H1 (cell line): ENCODE results near the gene ZNF511. TPM values are rescaled to one million over a fixed set of nuclear protein-coding genes. Genes with fewer than 3 reads are reported as not detected.

Experiments
- CTCF ChIA-PET: fragments of 300-600 bp; sonication (Branson Sonifier 250); formaldehyde crosslinking; loops from one replicate; lab custom pipeline; 2021; ENCODE audit not compliant: partially characterized antibody; lab: Charles Lee
- POLR2A ChIA-PET: fragments of 300-600 bp; sonication (Branson Sonifier 250); formaldehyde crosslinking; loops from one replicate; lab custom pipeline; 2021; ENCODE audit warnings: inconsistent platforms; ENCODE audit not compliant: partially characterized antibody; lab: Charles Lee
- DNase-seq, 2 experiments: peaks; one replicate each; pipeline versions ENCODE4 v3.0.0 to v3.0.0-alpha.2; 2010 to 2022; ENCODE audit warnings: low spot score in 2 of 2, low read depth in 1 of 2, mixed read lengths in 1 of 2
- FAIRE-seq: peaks from 2 replicates; lab custom pipeline; 2011; peaks lifted over from hg19 to GRCh38; lab: Jason Lieb, UNC
- H2AFZ ChIP-seq: 2 replicates; pipeline ENCODE4 v1.8.1; 2012; ENCODE audit warnings: low read length, inconsistent platforms
- H2AK5ac ChIP-seq: 2 replicates; pipeline ENCODE4 v1.6.1; 2013; ENCODE audit warnings: low read depth, low read length
- H2BK120ac ChIP-seq: replicated peaks from 2 replicates; pipeline ENCODE3; 2013; ENCODE audit warnings: low read depth, low read length, inconsistent platforms
- H2BK12ac ChIP-seq: 2 replicates; pipeline ENCODE4 v1.6.1; 2013; ENCODE audit warnings: low read depth, low read length
- H2BK15ac ChIP-seq: 2 replicates; pipeline ENCODE4 v1.6.1; 2013; ENCODE audit warnings: low read length
- H2BK20ac ChIP-seq: 2 replicates; pipeline ENCODE4 v1.6.1; 2013; ENCODE audit warnings: low read length
- H2BK5ac ChIP-seq: 2 replicates; pipeline ENCODE4 v1.6.1; 2013; ENCODE audit warnings: low read depth, low read length
- H3K14ac ChIP-seq: 2 replicates; pipeline ENCODE4 v1.6.1; 2013; ENCODE audit warnings: inconsistent platforms; ENCODE audit not compliant: insufficient read length
- H3K18ac ChIP-seq: 2 replicates; pipeline ENCODE4 v1.6.1; 2013; ENCODE audit warnings: low read length; ENCODE audit errors: extremely low read depth
- H3K23ac ChIP-seq: 2 replicates; pipeline ENCODE4 v1.6.1; 2013; ENCODE audit warnings: inconsistent platforms; ENCODE audit not compliant: insufficient read length
- H3K23me2 ChIP-seq: 2 replicates; pipeline ENCODE4 v1.6.1; 2013; ENCODE audit warnings: low read depth, low read length
- H3K27ac ChIP-seq: 2 replicates; pipeline ENCODE4 v1.6.1; 2011; ENCODE audit warnings: low read depth, low read length, inconsistent platforms
- H3K27me3 ChIP-seq, 4 experiments: replicated peaks in 1 of 4; 1 replicate in 1 of 4; 2 replicates in 3 of 4; pipeline versions ENCODE4 v1.6.1 to v1.8.1; 2011 to 2013; ENCODE audit warnings: low read length in 3 of 4, mild to moderate bottlenecking in 3 of 4, inconsistent platforms in 2 of 4, mixed read lengths in 2 of 4, moderate library complexity in 1 of 4; ENCODE audit not compliant: control insufficient read depth in 3 of 4, insufficient read depth in 3 of 4; ENCODE audit errors: extremely low read depth in 1 of 4
- H3K36me3 ChIP-seq, 4 experiments: 2 replicates each; pipeline versions ENCODE4 v1.6.1 to v1.8.1; 2011 to 2013; ENCODE audit warnings: mild to moderate bottlenecking in 4 of 4, low read length in 3 of 4, moderate library complexity in 2 of 4, control low read depth in 1 of 4, inconsistent platforms in 1 of 4; ENCODE audit not compliant: insufficient read depth in 4 of 4, control insufficient read depth in 2 of 4
- H3K4ac ChIP-seq: replicated peaks from 2 replicates; pipeline ENCODE3; 2013; ENCODE audit warnings: low read length, low read depth, mixed read lengths, inconsistent platforms; ENCODE audit not compliant: insufficient read length
- H3K4me1 ChIP-seq, 4 experiments: replicated peaks in 1 of 4; 1 replicate in 1 of 4; 2 replicates in 3 of 4; pipeline versions ENCODE4 v1.6.1 to v1.8.1; 2011 to 2013; ENCODE audit warnings: low read length in 3 of 4, inconsistent platforms in 2 of 4, mixed read lengths in 1 of 4; ENCODE audit not compliant: insufficient read depth in 4 of 4, control insufficient read depth in 3 of 4
- H3K4me2 ChIP-seq, 2 experiments: 2 replicates each; pipeline versions ENCODE4 v1.6.1 to v1.8.1; 2011 to 2013; ENCODE audit warnings: low read depth in 2 of 2, low read length in 2 of 2, control low read depth in 1 of 2, inconsistent platforms in 1 of 2, mild to moderate bottlenecking in 1 of 2; ENCODE audit not compliant: insufficient read depth in 1 of 2
- H3K4me3 ChIP-seq, 4 experiments: fragments of 200-600, 300-600 bp in 1 of 4; sonication (generic), shearing (Covaris generic), sonication (Bioruptor Twin) in 1 of 4; 2 replicates each; pipeline versions ENCODE4 v1.5.1 to v1.8.1; 2011 to 2016; ENCODE audit warnings: low read length in 4 of 4, low read depth in 3 of 4, control low read depth in 2 of 4, inconsistent platforms in 2 of 4, mild to moderate bottlenecking in 2 of 4, mixed read lengths in 1 of 4, moderate library complexity in 1 of 4; ENCODE audit not compliant: insufficient read depth in 2 of 4; ENCODE audit errors: extremely low read depth in 1 of 4
- H3K56ac ChIP-seq: replicated peaks from 2 replicates; pipeline ENCODE3; 2013; ENCODE audit warnings: low read depth, mild to moderate bottlenecking, mixed read lengths, low read length, inconsistent platforms; ENCODE audit not compliant: insufficient read length
- H3K79me1 ChIP-seq: 2 replicates; pipeline ENCODE4 v1.6.1; 2013; ENCODE audit warnings: low read depth, low read length, control low read depth
- H3K79me2 ChIP-seq, 2 experiments: 2 replicates each; pipeline versions ENCODE4 v1.6.1 to v1.8.1; 2012 to 2013; ENCODE audit warnings: low read length in 2 of 2, mild to moderate bottlenecking in 2 of 2, inconsistent platforms in 1 of 2; ENCODE audit not compliant: insufficient read depth in 2 of 2, control insufficient read depth in 1 of 2
- H3K9ac ChIP-seq, 4 experiments: replicated peaks in 1 of 4; 1 replicate in 1 of 4; 2 replicates in 3 of 4; pipeline versions ENCODE4 v1.6.1 to v1.8.1; 2011 to 2013; ENCODE audit warnings: low read depth in 3 of 4, low read length in 3 of 4, control low read depth in 2 of 4, mild to moderate bottlenecking in 2 of 4, moderate library complexity in 2 of 4, inconsistent platforms in 1 of 4; ENCODE audit errors: extremely low read depth in 1 of 4
- H3K9me3 ChIP-seq, 2 experiments: 2 replicates each; pipeline versions ENCODE4 v1.6.1 to v1.8.1; 2012 to 2013; ENCODE audit warnings: mild to moderate bottlenecking in 2 of 2, moderate library complexity in 2 of 2, control low read depth in 1 of 2, inconsistent platforms in 1 of 2, low read depth in 1 of 2, low read length in 1 of 2, mixed read lengths in 1 of 2; ENCODE audit not compliant: insufficient read depth in 2 of 2
- H4K20me1 ChIP-seq, 2 experiments: replicated peaks in 1 of 2; 2 replicates each; pipeline versions ENCODE3 to v1.8.1; 2011 to 2013; ENCODE audit warnings: inconsistent platforms in 2 of 2, low read length in 2 of 2, mild to moderate bottlenecking in 1 of 2; ENCODE audit not compliant: insufficient read depth in 2 of 2, control insufficient read depth in 1 of 2
- H4K5ac ChIP-seq: 2 replicates; pipeline ENCODE4 v1.6.1; 2013; ENCODE audit warnings: low read length, low read depth, mixed read lengths, inconsistent platforms; ENCODE audit not compliant: insufficient read length
- H4K8ac ChIP-seq: 2 replicates; pipeline ENCODE4 v1.8.0; 2013; ENCODE audit warnings: mild to moderate bottlenecking, moderate library complexity, low read length, inconsistent platforms; ENCODE audit not compliant: insufficient read depth; ENCODE audit errors: extremely low read depth
- H4K91ac ChIP-seq: replicated peaks from 2 replicates; pipeline ENCODE3; 2013; ENCODE audit warnings: low read length, mixed read lengths, inconsistent platforms; ENCODE audit not compliant: insufficient read length
- ATF2 ChIP-seq: IDR thresholded peaks from 2 replicates; pipeline ENCODE4 v1.6.1; 2012; ENCODE audit warnings: low read length, inconsistent platforms
- CEBPB ChIP-seq: IDR thresholded peaks from 2 replicates; pipeline ENCODE4 v1.6.1; 2012; ENCODE audit warnings: low read depth, low read length
- EP300 ChIP-seq, 2 experiments: IDR thresholded peaks; 1 replicate in 1 of 2; 2 replicates in 1 of 2; pipeline ENCODE4 v1.6.1; 2011 to 2012; ENCODE audit warnings: low read depth in 2 of 2, low read length in 2 of 2, mild to moderate bottlenecking in 2 of 2, borderline replicate concordance in 1 of 2, inconsistent platforms in 1 of 2, moderate library complexity in 1 of 2
- JUN ChIP-seq: IDR thresholded peaks from 2 replicates; pipeline ENCODE4 v1.6.1; 2011; ENCODE audit warnings: low read depth, mild to moderate bottlenecking, improper control_type of control experiment, low read length
- NANOG ChIP-seq: IDR thresholded peaks from 2 replicates; pipeline ENCODE4 v1.6.1; 2011; ENCODE audit warnings: low read length, low read depth, mild to moderate bottlenecking, inconsistent platforms; ENCODE audit not compliant: insufficient read depth, poor library complexity, severe bottlenecking
- POLR2AphosphoS5 ChIP-seq: IDR thresholded peaks from 2 replicates; pipeline ENCODE4 v1.6.1; 2011; ENCODE audit warnings: low read depth, low read length
- RXRA ChIP-seq: IDR thresholded peaks from 2 replicates; pipeline ENCODE4 v1.6.1; 2011; ENCODE audit warnings: low read depth, mild to moderate bottlenecking, low read length, moderate library complexity; ENCODE audit not compliant: insufficient read depth
- SIRT6 ChIP-seq: IDR thresholded peaks from one replicate; pipeline ENCODE4 v1.7.1; 2012; ENCODE audit warnings: low read length, inconsistent platforms
- USF2 ChIP-seq: IDR thresholded peaks from 2 replicates; pipeline ENCODE4 v1.6.1; 2011; ENCODE audit warnings: low read length, improper control_type of control experiment
- WGBS, 2 experiments: shearing (Covaris generic) in 1 of 2; methylation state at CpG; one replicate each; pipeline versions ENCODE4 v1.1.6 to v1.1.7; 2013 to 2015; ENCODE audit warnings: low lambda C conversion rate in 2 of 2, mixed read lengths in 2 of 2, inconsistent platforms in 1 of 2, low coverage in 1 of 2, missing lambda C conversion rate in 1 of 2; ENCODE audit not compliant: insufficient replicate concordance in 2 of 2, insufficient coverage in 1 of 2, insufficient read length in 1 of 2; ENCODE audit errors: extremely low coverage in 1 of 2, missing lambda C conversion rate in 1 of 2; 5-methylcytosine and 5-hydroxymethylcytosine counted together
- polyA plus RNA-seq, 7 experiments: library from polyadenylated mRNA; depleted of rRNA in 3 of 7; stranded (reverse) in 5 of 7; unstranded in 2 of 7; fragments of >200 nt in 5 of 7; fragments of 200-250 nt in 2 of 7; gene quantifications; 1 replicate in 5 of 7; 2 replicates in 1 of 7; 4 replicates in 1 of 7; pipeline versions ENCODE4 v1.2.1 to v1.2.3, GENCODE V29; 2011 to 2013; ENCODE audit warnings: missing spikeins in 2 of 7, mixed read lengths in 2 of 7
- total RNA-seq: library from RNA; stranded (reverse); fragmentation: NEBNext Ultra II Directional; extraction: Animal tissue kit (Norgen Biotek cat#: 25700); gene quantifications from 2 replicates; pipeline ENCODE4 v1.2.1, GENCODE V29; 2021

Gene ZNF511
- total and polyA plus RNA-seq, 2 of the 8 experiments (the other 6 are each of a cell fraction or from before 2014, with no cell fraction given) = 55.4 to 71.7 TPM

GRCh38 chr10:133294189-133294588, 14.5 kb upstream of the ZNF511 start:
- H3K79me1 ChIP-seq = no peaks in the 10 kb centered on the region
- no peak overlapping the region for H2BK120ac ChIP-seq
- H4K20me1 ChIP-seq = peaks cover 0 to 7% of the 10 kb centered on the region in 2 experiments
- no peak overlapping the region for H3K14ac ChIP-seq
- CTCF ChIA-PET = interaction anchor here (0.6 to 3.8 kb wide), 3 partner anchors 9 to 69 kb away, joined by 3 to 21 read pairs (median 3); no protein-coding TSS in a partner anchor
- no peak overlapping the region for H3K23ac ChIP-seq
- no peak overlapping the region for H2AK5ac ChIP-seq
- no peaks in the 10 kb centered on the region for H3K79me2 ChIP-seq
- no peak for FAIRE-seq
- no peak overlapping the region for H4K91ac ChIP-seq
- H3K27me3 ChIP-seq = no peaks in the 10 kb centered on the region
- DNase-seq = no peak
- no peaks in the 10 kb centered on the region for H3K4me1 ChIP-seq
- no peak for TF ChIP-seq EP300 (IDR thresholded peaks at IDR 0.05; ENCODE audit: borderline replicate concordance in 1 of 2, low read depth in 2 of 2, low read length in 2 of 2)
- no peak for TF ChIP-seq POLR2AphosphoS5
- no peak for TF ChIP-seq NANOG
- no peak for TF ChIP-seq USF2
- no peak for TF ChIP-seq SIRT6
- no peak for TF ChIP-seq ATF2
- TF ChIP-seq RXRA = no peak
- no peak for TF ChIP-seq JUN
- no peak for TF ChIP-seq CEBPB
- TF ChIP-seq, all 59 proteins: peak for 0
- Histone ChIP-seq H2BK12ac (no peak overlapping the region), H4K8ac (no peak overlapping the region), H2BK20ac (no peak overlapping the region), H3K56ac (no peak overlapping the region), H3K9ac (no peak overlapping the region), H2AFZ (no peak overlapping the region), H3K36me3 (peaks cover 22 to 56% (median 44%) of the 10 kb centered on the region in 4 experiments), H3K9me3 (no peaks in the 10 kb centered on the region), H2BK5ac (no peak overlapping the region), H3K4ac (no peak overlapping the region), H3K4me2 (no peak overlapping the region), H2BK15ac (no peak overlapping the region), H4K5ac (no peak overlapping the region), H3K18ac (no peak overlapping the region), H3K27ac (no peak overlapping the region), H3K23me2 (no peaks in the 10 kb centered on the region), H3K4me3 (no peak overlapping the region)
- POLR2A ChIA-PET = interaction anchor here (1.8 kb wide), 1 partner anchor 10 kb away, joined by 3 read pairs; no protein-coding TSS in a partner anchor
- WGBS, 2 experiments = 88% methylated on average over 15 of the region's 15 CpGs; no CpG with 5 or more reads in 1 of the 2 experiments
